Epithelial cell of proximal tubule (primary cell): ENCODE measurements around the gene ELMOD1. TPM values are rescaled to one million over a fixed set of nuclear protein-coding genes. Genes with fewer than 3 reads are reported as not detected.

Source experiments
- DNase-seq: peaks from one replicate; pipeline ENCODE4 v3.0.0-alpha.2; 2011; ENCODE audit warnings: low read depth
- H3K4me3 ChIP-seq: 2 replicates; pipeline ENCODE4 v1.5.1; 2011; ENCODE audit warnings: low read depth, mild to moderate bottlenecking, low read length
- total RNA-seq: library from RNA; depleted of rRNA; stranded (reverse); fragments of >200 nt; gene quantifications from 2 replicates; pipeline ENCODE4 v1.2.3, GENCODE V29; 2015
- TF ChIP-seq, protein P1 (sequence below): conservative IDR thresholded peaks from 2 replicates; pipeline ENCODE4 v1.5.1; 2012; ENCODE audit warnings: low read depth, mild to moderate bottlenecking, low read length

The ELMOD1 gene
- total RNA-seq, 1 donor from 2014 or later: not detected

DNA sequence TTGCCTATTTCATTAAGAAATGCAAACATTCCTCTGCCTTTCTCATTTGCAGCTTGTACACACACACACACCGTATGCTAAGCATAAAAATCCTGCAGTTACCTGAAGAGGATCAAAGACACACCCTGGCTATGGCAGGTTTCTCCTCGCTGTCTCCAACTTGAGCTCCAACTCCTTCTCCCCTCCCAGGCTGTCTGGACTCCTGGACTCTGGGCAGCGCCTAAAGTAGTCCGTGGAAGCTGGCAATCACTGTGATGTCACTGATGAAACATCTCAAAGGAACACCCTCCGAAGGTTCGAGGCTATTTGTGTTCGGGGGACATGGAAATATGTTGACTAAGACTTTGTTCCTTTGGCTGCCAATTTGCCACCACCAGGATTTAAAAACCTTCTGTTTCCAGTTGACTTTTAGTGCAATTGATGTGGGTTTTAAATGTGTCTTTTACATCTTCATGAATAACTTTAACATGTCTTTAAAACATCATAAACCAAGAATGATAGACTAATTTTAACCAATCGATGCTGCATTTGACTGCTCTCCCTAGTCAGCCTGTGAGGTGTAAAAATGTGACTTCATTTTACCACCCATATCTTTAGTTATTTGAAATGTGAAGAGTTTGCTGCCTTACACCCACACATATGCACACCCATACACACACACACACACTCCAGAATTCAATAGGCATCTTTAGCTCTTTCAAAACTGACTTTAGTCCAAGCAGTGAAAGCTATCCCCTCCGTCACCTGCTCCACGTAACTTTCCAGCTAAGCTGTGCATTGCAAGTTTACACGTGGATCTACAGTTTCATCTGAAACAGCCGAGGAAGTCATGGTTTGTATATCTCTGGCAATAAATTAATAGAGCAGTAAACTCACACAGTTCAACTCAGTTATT lies 121.2 kb downstream of the ELMOD1 start, which contains the start of gene SLN:
TSS of gene SLN (minus strand) at position 196 of the 895 bp plus-strand sequence.
- no peak for DNase-seq
- TF ChIP-seq, protein P1, sequence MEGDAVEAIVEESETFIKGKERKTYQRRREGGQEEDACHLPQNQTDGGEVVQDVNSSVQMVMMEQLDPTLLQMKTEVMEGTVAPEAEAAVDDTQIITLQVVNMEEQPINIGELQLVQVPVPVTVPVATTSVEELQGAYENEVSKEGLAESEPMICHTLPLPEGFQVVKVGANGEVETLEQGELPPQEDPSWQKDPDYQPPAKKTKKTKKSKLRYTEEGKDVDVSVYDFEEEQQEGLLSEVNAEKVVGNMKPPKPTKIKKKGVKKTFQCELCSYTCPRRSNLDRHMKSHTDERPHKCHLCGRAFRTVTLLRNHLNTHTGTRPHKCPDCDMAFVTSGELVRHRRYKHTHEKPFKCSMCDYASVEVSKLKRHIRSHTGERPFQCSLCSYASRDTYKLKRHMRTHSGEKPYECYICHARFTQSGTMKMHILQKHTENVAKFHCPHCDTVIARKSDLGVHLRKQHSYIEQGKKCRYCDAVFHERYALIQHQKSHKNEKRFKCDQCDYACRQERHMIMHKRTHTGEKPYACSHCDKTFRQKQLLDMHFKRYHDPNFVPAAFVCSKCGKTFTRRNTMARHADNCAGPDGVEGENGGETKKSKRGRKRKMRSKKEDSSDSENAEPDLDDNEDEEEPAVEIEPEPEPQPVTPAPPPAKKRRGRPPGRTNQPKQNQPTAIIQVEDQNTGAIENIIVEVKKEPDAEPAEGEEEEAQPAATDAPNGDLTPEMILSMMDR: no peak
- H3K4me3 ChIP-seq: no peak within 1 kb of the TSS

DNA sequence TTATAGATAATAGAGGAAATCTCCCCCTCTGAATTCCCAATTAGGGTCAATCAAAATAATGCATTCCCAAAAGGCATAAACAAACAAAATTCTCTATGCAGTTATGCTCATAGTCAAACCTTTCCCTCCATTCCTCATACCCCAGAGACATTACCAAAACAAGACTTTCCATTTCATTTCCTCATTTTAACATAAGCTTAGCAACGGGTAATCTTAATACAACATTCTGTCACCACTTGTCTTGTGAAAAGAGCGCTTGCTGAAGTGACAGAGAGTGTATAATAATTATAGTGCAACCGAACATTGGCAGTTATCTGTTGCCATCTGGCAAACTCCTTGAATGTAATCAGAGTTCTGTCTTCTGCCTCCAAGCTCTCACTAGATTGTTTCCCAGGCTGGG lies 122.1 kb downstream of the ELMOD1 start:
- DNase-seq: no peak
- no peak overlapping the region for H3K4me3 ChIP-seq
- TF ChIP-seq, protein P1: no peak

Other genes starting within 250 kb of the ELMOD1 start
- gene CWF19L2, start 133.3 kb upstream of the ELMOD1 start, total RNA-seq: 5.9 and 7.5 TPM in 2 replicates
- gene ALKBH8, start 25.4 kb upstream of the ELMOD1 start, total RNA-seq: 5.3 and 7.4 TPM in 2 replicates
- gene SLN, start 120.9 kb downstream of the ELMOD1 start, total RNA-seq: 3.2 TPM in 1 of 2 replicates, not detected in the other